ENCODE results near the gene BAIAP2.

GRCh38 chr17:81152288-81152828 is 117.4 kb downstream of the BAIAP2 start:
- TF ChIP-seq EZH2 (IDR thresholded peaks at IDR 0.05): no peak
- no peak for TF ChIP-seq POLR2AphosphoS5 (IDR thresholded peaks at IDR 0.05; ENCODE audit: borderline replicate concordance, low read depth, low read length)
